GM19035 (cell line): ENCODE measurements around the gene CCKAR.
"Not testable (repeated sequence)": the region's sequence is repeated elsewhere in the genome, so short reads cannot be mapped to it uniquely, and the experiment has no call there.

Source experiments
- ATAC-seq: cut with Tn5 transposase; IDR thresholded peaks from one replicate; pipeline ENCODE4 v1.9.1; 2021; ENCODE audit not compliant: unreplicated experiment

CCKAR gene, protein sequence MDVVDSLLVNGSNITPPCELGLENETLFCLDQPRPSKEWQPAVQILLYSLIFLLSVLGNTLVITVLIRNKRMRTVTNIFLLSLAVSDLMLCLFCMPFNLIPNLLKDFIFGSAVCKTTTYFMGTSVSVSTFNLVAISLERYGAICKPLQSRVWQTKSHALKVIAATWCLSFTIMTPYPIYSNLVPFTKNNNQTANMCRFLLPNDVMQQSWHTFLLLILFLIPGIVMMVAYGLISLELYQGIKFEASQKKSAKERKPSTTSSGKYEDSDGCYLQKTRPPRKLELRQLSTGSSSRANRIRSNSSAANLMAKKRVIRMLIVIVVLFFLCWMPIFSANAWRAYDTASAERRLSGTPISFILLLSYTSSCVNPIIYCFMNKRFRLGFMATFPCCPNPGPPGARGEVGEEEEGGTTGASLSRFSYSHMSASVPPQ

DNA sequence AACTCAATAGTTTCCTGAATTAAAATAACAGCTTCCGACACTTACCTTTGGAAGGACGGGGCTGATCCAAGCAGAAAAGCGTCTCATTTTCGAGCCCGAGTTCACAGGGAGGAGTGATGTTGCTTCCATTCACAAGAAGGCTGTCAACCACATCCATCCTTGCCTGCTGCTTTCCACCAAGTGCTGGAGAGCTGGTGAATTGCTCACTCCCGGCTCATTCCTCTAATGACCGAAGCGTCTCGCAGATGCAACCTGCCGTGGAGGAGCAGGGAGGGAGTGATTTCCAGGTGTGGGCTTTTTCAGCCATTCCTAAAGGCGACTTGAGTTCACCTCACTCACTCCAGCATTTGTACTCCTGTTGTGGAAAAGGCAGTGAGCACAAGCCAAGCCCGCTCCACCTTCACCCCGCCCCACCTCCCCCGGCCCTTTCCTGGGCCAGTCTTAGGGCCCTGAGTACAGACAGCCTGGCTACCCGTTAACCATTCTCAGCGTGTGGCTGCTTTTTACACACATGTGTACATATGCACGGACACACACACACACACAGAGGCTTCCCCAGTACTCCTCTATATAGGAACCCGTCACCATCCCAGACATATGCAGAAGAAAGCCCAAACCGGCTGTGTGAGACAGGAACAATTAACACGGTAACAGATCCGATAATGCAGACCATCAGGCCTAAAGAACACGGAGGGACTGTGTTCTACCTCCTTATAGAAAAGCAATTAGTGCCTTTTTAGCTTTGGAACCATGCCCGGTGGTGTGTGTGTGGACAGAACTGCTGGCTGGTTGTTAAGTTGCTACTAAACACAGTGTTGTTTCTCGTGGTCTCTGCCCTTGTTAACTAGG lies at the start of gene CCKAR:
CCKAR (minus strand) TSS at position 374 of the 849 bp plus-strand sequence; CDS start at position 157, 217 bp downstream.
- ATAC-seq = no peak

DNA sequence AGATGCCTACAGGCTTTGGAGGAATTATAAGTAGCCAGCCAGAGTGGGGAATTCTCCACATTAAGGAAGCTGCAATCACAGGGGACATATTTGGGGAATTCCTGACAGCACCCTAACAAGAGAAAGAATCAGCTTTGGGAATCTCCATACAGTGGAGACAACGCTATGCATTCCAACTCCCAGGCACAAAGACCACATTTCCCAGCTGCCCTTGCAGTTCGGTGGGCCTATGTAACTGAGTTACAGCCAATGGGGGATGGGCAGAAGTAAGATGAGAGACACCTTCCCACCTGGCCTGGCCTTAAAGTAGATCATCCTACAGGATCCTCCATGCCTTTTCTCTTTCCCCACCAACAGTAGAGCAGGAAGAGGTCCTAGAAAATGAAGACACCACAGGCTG lies 43.4 kb upstream of the CCKAR start:
- no peak for ATAC-seq

DNA sequence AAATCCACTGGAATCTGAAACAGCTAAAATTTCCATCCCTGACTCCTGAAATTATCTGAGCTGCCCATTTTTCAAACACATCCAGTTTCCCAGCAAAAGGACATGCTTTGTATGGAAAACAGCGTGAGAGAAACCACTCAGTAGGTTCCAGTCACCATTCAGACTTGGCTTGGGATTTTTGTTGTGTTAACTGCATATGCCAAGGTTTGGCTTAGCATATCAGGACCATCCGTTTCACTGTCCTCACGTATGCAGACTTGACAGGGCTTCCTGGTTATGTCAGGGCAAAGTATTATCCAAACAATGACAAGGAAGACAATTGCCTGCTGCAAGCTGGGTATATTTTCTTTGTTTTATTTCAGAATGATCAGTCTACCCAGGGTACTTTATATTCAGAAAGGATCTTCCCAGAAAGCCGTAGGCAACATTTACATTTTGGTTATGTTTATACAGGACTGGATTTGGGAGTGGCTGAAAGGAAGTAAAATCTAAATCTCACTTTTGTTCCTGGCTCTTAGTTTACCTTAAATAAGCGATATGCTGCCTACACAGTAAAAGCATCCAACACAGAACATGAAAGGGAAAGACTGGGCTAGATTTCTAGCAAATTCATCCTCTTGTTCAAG lies 41.3 kb upstream of the CCKAR start:
- no peak for ATAC-seq

DNA sequence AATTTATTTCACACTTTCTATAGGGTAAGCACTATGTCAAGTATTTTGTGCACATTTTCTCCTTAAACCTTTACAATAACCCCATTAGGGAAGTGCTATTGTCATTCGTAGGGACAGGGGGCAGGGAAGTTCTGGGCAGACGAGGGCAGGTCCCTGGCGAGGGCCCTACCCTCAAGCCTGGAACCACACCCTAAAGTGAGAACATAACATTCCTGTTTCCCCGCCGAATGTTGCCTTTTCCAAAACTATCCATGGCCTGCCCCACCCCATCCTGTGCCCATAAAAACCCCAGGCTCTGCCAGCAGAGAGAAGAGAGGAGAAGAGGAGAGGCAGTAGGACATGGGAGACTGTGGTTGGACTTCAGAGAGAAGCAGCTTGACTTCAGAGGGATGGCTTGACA lies 39.8 kb upstream of the CCKAR start:
- no peak for ATAC-seq

DNA sequence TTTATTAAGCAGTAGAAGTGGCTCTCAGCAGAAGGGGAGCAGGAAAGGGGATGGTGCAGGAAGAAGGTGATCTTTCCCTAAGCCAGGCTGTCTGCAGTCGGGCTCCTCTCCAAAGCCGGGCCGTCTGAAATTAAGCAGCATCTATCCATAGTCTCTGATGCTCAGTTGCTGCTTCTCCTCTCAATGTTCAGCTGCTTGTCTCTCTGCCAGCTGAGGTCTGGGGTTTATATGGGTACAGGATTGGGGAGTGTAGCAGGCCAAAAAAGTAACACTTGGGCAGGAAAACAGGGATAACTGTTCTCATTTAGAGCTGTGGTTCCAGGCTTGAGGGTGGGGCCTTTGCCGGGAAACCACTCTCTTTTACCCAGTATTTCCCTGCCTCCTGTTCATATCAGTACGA lies 39.2 kb upstream of the CCKAR start:
- no peak for ATAC-seq

DNA sequence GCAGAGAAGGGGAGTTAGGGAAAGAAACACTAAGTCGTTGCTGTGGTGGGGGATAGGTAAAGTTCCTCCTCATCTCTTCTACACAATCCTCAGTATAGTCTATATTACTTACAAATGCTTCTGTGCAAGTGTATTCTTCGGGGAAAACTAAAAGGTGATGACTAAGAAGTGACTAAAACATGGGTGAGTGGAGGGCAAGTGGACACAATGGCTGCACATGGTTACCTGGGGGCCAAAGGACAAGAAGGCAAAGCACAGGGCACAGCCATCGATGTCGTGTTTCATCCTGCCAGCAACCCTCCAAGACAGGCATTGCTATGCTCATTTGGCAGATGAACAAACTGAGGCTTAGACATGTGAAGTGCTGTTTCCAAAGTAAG lies 35.5 kb upstream of the CCKAR start:
- ATAC-seq = no peak

DNA sequence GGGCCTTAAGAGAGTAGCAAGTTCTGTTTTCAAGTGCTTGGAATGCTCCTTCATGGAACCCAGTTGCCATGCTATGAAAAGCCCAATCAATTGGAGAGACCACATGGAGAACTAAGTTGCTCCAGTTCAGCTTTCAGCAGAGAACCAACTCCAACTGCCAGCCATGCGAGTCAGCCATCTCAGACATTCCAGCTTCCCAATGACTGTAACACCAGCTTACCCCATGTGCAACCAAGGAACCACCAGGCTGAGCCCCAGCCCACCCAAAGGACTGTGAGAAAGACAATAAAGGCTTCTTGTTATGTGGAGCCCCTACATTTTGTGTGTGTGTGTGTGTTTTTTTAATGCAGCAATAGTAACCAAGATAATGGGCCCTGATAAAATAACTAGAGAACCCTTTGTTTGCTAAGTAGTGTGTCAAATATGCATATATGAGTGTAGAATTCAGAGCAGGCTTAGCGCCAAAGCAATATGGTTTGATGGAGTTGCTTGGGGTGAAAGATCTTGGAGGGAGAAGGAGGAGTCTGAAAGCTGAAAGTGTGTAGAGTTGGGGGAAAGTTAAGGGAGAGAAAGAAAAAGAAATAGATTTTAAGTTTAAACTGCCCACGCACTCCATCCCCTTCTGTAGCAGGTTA lies 35.0 kb upstream of the CCKAR start:
- no peak for ATAC-seq

DNA sequence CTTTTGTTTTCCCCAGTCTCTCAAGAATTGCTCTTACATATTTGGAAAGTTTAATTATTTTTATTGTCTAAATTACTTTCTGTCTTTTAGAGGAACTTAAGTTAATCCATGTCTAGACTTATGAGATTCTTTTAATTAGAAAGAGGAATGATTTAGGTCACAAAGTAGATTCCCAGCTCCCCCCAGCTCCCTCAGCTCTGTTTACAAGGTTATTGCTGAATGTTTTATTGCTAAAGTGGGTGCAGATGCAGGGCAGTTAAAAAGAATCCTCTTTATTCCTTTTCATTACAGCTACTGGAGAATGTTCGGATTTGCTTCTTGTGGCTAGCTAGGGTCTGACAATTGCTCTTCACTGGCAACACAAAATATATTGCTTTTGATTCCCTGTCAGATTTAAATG lies 33.7 kb upstream of the CCKAR start:
- no peak for ATAC-seq

GRCh38 chr4:26522478-26522877 lies 32.2 kb upstream of the CCKAR start:
- ATAC-seq = no peak

DNA sequence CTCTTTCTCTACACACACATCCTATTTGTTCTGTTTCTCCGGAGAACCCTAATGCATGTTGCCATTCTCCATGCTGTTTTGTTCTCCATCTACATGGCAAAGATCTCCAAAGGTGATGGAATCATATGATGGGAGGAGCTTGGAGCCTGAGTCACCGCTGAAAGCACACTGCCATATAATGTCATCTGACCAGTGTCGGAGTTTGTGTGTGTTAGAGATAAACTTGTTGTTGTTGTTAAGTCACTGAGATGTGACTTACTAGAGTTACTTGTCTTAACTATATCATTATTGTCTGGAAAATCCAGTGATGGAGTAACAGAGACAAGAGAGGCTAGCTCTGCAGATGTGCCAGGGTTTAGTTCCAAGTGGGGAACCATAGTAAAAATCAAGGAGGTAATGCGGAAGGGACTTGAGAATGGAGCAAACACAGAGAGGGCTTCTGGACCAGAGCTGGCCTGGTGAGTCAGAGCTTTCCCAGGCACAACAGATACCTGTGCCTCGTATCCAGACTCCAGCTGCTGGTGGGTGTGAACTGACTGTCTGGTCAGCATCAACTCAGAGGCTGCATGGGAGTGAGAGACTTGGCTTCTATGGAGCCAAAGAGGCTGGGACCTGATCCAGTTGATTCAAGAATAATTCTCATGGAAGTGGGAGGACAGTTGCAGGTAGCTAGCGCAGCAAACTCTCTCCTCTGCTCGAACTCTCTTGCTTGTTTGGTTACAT lies 30.6 kb upstream of the CCKAR start:
- ATAC-seq = no peak

DNA sequence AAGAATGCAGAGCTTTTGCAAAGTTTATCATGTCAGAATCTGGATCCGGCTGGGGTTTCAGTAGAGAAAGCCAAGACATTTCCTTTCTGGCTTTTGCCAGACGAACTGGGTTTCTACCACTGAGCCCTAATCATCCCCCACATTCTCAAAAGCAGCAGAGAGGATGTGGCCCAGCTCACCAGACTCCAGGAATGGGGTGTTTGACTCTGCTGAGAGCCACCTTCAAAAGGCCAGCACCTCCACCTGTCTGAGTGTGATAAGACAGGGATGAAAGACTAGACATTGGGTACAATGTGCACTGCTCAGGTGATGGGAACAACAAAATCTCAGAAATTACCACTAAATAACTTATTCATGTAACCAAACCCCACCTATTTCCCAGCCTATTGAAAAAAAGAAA lies 25.7 kb upstream of the CCKAR start:
- ATAC-seq = no peak

- no peak for ATAC-seq
Observed at GRCh38 chr4:26510334-26510964, 20.2 kb upstream of the CCKAR start.

DNA sequence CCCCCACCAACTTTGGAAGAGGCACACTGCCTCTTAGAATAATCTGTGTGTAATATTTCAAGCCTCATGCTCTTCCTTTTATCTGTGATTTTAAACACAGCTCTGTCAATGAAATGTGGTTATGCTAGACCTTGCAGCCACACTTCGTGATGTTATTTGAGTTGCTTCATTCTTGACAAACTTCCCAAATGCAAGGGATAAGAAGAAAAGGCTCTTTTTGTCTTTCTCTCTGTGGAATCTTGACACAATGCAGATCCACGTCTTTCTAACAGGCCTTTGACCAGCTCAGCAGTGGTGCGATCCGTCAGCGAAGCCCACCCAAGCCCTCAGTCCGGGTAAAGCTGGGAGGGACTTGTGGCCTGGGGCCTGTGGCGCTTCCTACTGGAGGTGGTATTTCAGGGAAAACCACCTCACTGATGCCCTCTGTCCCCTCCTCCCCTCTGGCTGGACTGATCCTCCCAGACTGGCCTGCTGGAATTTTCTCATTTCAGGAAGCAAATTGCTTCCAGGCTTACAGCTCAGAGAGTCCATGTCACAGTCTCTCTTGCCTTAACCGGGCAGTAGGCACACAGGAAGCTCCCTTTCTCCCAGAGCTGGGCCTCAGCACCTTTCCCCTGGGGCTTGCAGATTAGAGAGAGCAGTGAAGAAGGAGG lies 19.5 kb upstream of the CCKAR start:
- no peak for ATAC-seq

DNA sequence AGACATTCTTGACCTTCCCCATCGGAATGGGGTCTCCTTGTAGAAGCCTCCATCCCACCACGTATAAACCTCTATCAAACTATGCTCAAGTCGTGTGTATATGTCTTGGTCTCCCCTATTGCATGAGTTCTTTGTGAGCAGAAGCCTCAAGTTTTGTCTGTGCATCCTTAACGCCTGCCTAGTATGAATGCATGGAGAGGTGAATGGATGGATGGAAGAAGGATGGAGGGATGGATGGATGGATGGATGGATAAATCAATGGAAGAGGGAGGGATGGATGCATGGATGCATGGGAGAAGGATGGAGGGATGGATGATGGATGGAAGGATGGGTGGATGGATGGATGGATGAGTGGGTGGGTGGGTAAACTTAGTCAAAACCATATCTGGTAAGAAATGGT lies 17.0 kb upstream of the CCKAR start:
- no peak for ATAC-seq

DNA sequence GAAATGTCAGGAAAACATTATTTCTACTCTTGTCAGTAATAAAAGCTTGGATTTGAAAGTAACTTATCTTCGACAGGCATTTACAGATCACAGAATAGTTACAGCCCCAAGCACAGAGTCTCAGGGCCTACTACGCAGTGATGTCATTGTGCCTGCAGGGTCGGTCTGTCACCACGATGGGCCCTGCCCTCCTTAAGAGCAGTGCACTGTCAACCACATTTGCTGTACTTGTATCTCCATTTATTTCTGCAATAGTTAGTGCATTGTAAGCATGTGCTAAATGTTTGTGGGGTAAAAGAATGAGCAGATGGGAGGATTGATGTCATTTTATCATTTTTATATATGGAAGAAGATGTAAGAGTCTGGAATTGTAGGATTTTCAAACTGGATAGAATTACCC lies 13.6 kb upstream of the CCKAR start:
- ATAC-seq = no peak

DNA sequence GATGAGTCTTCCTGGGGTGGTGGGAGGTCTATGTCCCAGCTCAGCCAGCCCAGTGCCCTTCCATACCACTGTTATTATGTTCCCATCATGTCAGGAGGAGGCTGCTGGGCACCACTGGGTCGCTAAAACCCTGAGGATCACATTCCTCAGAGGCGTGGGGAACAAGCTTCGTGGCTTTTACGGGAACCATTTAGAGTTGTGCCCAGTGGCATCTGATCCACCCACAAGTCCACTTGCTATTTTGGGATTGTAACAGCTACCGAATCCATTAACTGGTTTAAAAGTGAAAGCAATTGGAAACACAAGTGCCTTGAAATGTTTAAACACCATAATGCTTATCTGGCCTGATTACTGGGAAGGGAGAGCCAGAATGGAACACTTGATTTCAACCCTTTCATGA lies 13.1 kb upstream of the CCKAR start:
- ATAC-seq = no peak

DNA sequence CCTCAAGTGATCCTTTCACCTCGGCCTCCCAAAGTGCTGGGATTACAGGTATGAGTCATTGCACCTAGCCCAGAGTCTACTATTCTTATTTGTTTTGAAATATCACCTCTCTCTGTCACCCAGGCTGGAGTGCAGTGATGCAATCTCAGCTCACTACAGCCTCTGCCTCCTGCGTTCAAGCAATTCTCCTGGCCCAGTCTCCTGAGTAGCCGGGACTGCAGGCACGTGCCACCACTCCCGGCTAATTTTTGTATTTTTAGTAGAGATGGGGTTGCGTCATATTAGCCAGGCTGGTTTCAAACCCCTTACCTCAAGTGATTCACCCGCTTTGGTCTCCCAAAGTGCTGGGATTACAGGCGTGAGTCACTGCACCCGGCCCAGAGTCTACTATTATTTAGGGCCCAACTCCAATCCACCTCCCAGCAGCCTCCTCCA lies 10.3 kb upstream of the CCKAR start:
- not testable (repeated sequence) for ATAC-seq

- ATAC-seq = no peak
Observed at GRCh38 chr4:26496207-26496783, 6.0 kb upstream of the CCKAR start.

DNA sequence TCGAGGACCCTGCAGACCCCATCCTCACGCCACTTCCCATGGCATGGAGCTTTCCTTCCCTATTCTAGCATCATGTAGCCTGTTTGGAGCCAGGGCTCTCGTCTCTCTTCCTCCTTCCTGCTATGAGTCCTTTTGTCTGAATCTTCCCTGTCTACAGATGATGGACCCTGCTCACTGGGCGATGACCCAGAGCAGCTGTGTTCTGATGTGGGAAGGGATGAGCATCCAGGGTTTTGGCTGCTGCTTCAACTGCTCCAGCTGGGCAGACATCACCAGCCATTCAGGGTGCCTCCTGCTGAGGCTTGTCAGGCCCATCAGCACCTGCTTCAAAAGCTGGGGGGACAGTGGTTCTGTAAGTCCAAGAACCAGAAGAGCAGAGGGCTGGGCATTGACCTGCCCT lies 3.2 kb upstream of the CCKAR start:
- no peak for ATAC-seq
